AG04449 (cell line): Measurements from ENCODE around the gene SENP2.
"Not testable (repeated sequence)": the region's sequence is repeated elsewhere in the genome, so short reads cannot be mapped to it uniquely, and the experiment has no call there.

Experiments
- CTCF ChIA-PET: fragments of 350-600 bp; formaldehyde crosslinking; extraction: SDS; loops from one replicate; lab custom pipeline; 2021; ENCODE audit warnings: antibody characterized with exemption; lab: Yijun Ruan, JAX
- POLR2A ChIA-PET: fragments of 400-600, 350-600 bp; formaldehyde crosslinking; extraction: SDS; loops from one replicate; lab custom pipeline; 2020; ENCODE audit warnings: antibody characterized with exemption, inconsistent platforms; lab: Yijun Ruan, JAX
- DNase-seq: peaks from one replicate; pipeline ENCODE4 v3.0.0-alpha.2; 2010; ENCODE audit warnings: low read depth, low spot score
- H3K4me3 ChIP-seq: 2 replicates; pipeline ENCODE4 v1.5.1; 2011; ENCODE audit warnings: low read depth, mild to moderate bottlenecking, control low read depth, low read length
- CTCF ChIP-seq: IDR thresholded peaks from one replicate; pipeline ENCODE4 v1.5.1; 2011; ENCODE audit warnings: mild to moderate bottlenecking, moderate library complexity, low read length, control low read depth, inconsistent platforms; ENCODE audit not compliant: insufficient read depth; ENCODE audit errors: missing control alignments

Gene SENP2

GRCh38 chr3:185637388-185637787 is 51.3 kb downstream of the SENP2 start:
- no peak for TF ChIP-seq CTCF
- no peak overlapping the region for H3K4me3 ChIP-seq
- no peak for DNase-seq
- CTCF ChIA-PET, result interaction anchor here (0.6 kb wide), 1 partner anchor 11 kb away, joined by 3 read pairs; no protein-coding TSS in a partner anchor
- POLR2A ChIA-PET, result no interaction called here

- DNase-seq, POLR2A ChIA-PET, H3K4me3 ChIP-seq: not testable (repeated sequence)
- CTCF ChIA-PET, result interaction anchor here (1.1 kb wide), 1 partner anchor 15 kb away, joined by 3 read pairs; no protein-coding TSS in a partner anchor
Observed at GRCh38 chr3:185638651-185639050, 52.6 kb downstream of the SENP2 start.

- POLR2A ChIA-PET, result no interaction called here
- CTCF ChIA-PET, result no interaction called here
- no peak for TF ChIP-seq CTCF
Observed at GRCh38 chr3:185639632-185640206, 53.6 kb downstream of the SENP2 start.

GRCh38 chr3:185640308-185640707 is 54.2 kb downstream of the SENP2 start:
- no peak for TF ChIP-seq CTCF
- no peak for DNase-seq
- ChIA-PET CTCF (no interaction called here), POLR2A (no interaction called here)
- no peak overlapping the region for H3K4me3 ChIP-seq

More at GRCh38 chr3:185639632-185640206, 53.6 kb downstream of the SENP2 start:
- DNase-seq, result no peak
- H3K4me3 ChIP-seq, result no peak overlapping the region

GRCh38 chr3:185645191-185645590 is 59.1 kb downstream of the SENP2 start:
- DNase-seq, H3K4me3 ChIP-seq, CTCF ChIA-PET, POLR2A ChIA-PET: not testable (repeated sequence)

GRCh38 chr3:185645596-185646381 is 59.7 kb downstream of the SENP2 start:
- no peak for TF ChIP-seq CTCF
- H3K4me3 ChIP-seq, result no peak overlapping the region
- ChIA-PET CTCF (no interaction called here), POLR2A (no interaction called here)
- no peak for DNase-seq

GRCh38 chr3:185646382-185647133 is 60.5 kb downstream of the SENP2 start:
- POLR2A ChIA-PET, result no interaction called here
- H3K4me3 ChIP-seq, result no peak overlapping the region
- TF ChIP-seq CTCF, result no peak
- no peak for DNase-seq
- CTCF ChIA-PET, result no interaction called here
